ENCODE results near the gene PIK3R5. TPM values are rescaled to one million over a fixed set of nuclear protein-coding genes. Genes with fewer than 3 reads are reported as not detected.
"Not testable (repeated sequence)": the region's sequence is repeated elsewhere in the genome, so short reads cannot be mapped to it uniquely, and the experiment has no call there.

Gene PIK3R5
- polyA plus RNA-seq, 10 donors = 0.79 to 5.2 (median 1.6) TPM

- peak in 1 of 3 donors; percentile 35 for DNase-seq
Measured at GRCh38 chr17:8859027-8859803, 106.3 kb downstream of the PIK3R5 start.

DNA sequence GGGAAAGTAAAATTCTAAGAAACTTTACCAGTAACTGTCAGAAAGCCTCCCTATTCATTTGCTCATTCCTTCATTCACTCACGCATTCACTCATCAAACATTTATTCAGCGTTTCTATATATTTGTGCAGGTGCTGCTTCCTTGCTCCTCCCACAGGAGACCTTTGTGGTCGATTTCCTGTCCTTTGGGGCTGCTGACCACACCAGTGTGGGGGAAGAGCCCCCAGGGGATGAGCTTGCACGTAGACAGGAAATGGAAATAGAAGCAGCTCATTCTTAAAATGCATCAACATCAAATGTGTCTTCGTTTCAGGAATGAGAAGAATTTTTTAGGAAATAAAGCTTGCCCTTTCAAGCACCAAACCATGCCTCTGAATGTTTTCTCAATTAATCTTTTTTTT, 107.6 kb downstream of the PIK3R5 start:
- peak in 2 of 3 donors; percentile 59 to 63 for DNase-seq

DNA sequence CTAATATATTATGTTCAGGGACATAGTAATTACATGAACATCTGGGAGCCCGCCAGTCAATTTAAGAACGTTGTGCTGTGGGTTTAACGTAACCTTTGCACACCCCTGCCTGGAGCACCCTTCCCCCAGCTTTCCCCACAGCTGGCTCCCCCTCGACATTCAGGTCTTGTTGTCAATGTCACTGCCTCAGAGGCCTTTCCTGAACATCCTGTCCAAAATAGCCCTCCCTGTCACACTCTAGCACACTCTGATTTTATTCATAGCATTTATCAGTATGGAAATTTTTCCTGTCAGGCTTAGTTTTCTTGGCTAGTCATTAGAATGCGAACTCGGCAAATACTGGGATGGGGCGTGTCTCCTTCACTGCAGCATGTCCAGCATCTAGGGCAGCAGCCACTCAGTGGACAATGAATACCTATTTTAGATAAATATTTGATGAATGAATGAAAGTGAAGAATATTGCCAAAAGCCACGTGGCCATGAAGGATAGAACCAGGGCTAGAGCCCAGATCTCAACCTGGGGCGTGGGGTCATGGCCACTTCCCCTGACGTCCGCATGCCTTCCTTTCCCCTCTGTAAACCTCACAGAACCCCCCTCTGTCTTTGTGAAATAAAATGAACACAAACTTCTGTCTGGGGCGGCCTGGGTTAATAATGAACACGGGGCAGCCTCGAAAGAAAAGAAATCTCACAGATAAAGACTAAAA, 108.5 kb downstream of the PIK3R5 start:
- no peak for DNase-seq

- DNase-seq = not testable (repeated sequence)
Measured at GRCh38 chr17:8856205-8856603, 109.3 kb downstream of the PIK3R5 start.

DNA sequence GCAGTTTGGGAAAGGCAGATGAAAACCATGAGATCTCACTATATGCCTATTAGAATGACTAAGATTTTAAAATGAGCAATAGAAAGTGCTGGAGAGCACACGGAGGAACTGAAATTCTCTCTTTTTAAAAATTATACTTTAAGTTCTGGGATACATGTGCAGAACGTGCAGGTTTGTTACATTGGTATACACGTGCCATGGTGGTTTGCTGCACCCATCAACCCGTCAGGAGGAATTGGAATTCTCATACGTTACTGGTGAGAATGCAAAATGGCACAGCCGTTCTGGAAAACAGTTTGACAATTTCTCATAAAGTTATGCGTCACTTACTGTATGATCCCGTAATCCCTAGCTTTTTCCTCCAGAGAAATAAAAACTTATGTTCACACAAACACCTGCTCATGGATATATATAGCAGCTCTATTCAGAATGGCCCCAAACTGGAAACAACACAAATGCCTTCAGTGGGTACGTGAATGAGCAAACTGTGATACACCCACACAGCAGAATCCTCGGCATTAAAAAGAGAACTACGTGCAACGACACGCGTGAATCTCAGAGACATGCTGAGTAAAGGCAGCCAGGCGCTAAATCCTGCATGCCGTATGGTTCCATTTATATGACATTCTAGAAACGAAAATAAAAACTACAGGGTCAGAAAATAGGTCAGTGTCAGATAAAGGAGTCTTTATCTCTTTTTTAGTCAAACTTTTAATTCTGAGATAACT, 109.9 kb downstream of the PIK3R5 start:
- no peak for DNase-seq

GRCh38 chr17:8851600-8851999, 113.9 kb downstream of the PIK3R5 start:
- DNase-seq = no peak

- DNase-seq = no peak
Measured at GRCh38 chr17:8849311-8850041, 116.0 kb downstream of the PIK3R5 start.

GRCh38 chr17:8847891-8848290, 117.6 kb downstream of the PIK3R5 start:
- DNase-seq = no peak

- peak in 1 of 3 donors; percentile 16 for DNase-seq
Measured at GRCh38 chr17:8846768-8847211, 118.7 kb downstream of the PIK3R5 start.

- no peak for DNase-seq
Measured at GRCh38 chr17:8844229-8845218, 121.0 kb downstream of the PIK3R5 start.

GRCh38 chr17:8843344-8843743, 122.2 kb downstream of the PIK3R5 start:
- no peak for DNase-seq

DNA sequence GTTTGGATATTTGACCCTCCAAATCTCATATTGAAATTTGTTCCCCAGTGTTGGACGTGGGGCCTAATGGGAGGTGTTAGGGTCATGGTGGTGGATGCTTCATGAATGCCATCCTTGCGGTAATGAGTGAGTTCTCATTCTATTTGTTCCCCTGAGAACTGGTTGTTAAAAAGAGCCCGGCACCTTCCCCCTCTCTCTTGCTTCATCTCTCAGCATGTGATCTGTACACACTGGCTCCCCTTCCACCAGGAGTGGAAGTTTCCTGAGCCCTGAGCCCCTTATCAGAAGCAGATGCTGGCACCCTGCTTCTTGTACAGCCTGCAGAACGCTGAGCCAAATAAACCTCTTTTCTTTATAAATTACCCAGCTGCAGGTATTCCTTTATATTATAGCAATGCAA, 123.7 kb downstream of the PIK3R5 start:
- no peak for DNase-seq

GRCh38 chr17:8839410-8839935, 126.0 kb downstream of the PIK3R5 start:
- no peak for DNase-seq

DNA sequence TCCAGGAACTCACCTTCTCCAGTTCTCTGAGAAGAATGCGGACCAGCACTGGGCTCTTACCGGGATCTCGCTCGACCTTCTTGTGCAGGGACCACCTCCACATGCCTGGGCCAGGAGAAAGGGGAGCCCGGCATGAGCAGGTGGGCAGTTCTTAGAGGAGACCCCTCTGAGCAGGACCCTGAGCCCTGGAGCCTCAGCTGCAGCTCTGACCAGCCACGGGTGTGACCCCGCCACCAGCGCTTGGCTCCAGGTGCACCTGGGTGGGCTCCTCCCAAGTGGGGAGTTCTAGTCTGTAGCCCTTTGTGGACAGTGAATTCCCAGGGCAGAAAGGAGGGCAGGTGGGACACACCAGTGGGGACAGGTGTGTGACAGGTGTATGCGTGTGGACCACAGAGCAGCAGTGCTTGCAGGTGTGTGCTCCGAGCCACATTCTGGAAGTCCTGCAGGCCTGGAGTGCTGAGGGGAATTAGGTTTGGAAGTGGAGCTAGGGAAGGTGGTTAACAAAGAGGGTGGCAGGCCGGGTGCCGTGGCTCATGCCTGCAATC, 126.9 kb downstream of the PIK3R5 start:
- DNase-seq = no peak

DNA sequence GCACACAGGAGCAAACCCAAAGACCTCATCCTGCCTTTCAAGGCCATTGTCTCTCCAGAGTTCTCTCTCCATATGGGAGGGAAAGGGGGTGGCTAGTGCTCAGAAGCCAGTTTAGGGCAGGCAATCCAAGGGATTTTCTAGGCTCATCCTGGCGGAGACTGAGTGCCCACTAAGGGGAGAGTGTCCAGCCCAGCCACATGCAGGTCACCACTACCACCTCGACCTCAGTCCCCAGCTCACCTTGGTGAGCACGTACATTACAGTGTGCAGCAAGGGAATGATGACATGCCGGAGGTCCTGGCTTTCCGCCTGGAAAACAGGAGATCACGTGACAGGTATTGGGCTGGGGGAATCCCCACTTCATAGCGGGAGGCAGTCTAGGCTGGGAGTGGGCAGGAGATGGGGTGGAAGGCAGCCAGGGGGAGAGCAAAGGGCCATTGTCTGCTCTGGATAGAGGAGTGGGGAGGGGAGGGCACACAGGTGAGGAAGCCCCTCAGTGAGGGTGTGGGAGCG, 127.9 kb downstream of the PIK3R5 start:
- DNase-seq = no peak

GRCh38 chr17:8836821-8837562, 128.5 kb downstream of the PIK3R5 start:
- DNase-seq = no peak

GRCh38 chr17:8835631-8836364, 129.7 kb downstream of the PIK3R5 start:
- no peak for DNase-seq

DNA sequence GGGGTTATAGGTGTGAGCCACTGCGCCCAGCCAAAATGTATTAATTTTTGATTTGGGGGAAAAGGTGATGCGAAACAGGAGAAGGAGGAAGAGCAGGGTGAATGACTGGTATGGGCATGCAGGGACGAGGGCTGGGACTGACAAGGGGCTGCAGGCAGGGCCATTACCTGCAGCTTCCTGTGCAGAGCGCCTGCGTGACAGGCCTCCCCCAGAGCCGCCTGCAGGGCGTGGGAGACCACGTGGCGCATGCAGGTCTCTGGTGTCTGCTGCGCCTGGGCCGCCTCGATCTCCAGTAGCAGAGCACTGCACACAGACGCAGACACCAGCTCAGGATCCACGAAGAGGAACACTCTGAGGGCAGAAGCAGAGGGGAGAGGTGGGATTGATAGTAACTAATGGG, 130.4 kb downstream of the PIK3R5 start:
- no peak for DNase-seq

All from muscle of back (tissue), 11 donors.